ENCODE results near the gene CDK19. TPM values are rescaled to one million over a fixed set of nuclear protein-coding genes. Genes with fewer than 3 reads are reported as not detected.

The CDK19 gene
- total and polyA plus RNA-seq, 9 of the 15 experiments (the other 6 are each of a cell fraction or from before 2014, with no cell fraction given): 3.8 to 15.2 (median 7.4) TPM

DNA sequence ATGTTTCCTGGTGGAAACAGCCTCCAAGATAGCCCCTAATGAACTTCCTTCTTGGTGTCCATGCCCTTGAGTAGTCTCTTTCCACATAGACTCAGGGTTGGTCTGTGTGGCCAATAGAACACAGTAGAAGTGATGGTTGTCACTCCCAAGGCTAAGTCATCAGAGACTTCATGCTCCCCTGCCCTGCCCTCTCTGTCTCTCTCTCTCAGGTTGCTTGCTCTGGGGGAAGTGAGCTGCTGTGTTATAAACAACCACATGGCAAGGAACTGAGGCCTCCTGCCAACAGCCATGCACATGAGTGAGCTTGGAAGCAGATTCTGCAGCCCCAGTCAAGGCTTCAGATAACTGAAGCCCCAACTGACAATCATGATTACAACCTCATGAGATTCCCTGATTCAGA is 253.6 kb downstream of the CDK19 start:
- in situ Hi-C loops (cut with MboI): no loop called here
- ChIA-PET CTCF (ENCODE audit: low intra/inter-chr PET ratio) (no interaction called here), POLR2A (interaction anchor here (1.4 kb wide), 1 partner anchor 12 kb away, joined by 4 read pairs; no protein-coding TSS in a partner anchor)
- peaks cover 13 to 40% of the 10 kb centered on the region in 2 experiments; a peak in 3 of 5 replicates for H3K27me3 ChIP-seq (ENCODE audit: control insufficient read depth in 2 of 2, insufficient read depth in 2 of 2, low read length in 2 of 2)
- no peak overlapping the region for H3K4me3 ChIP-seq
- TF ChIP-seq ARID2 (IDR thresholded peaks at IDR 0.05) (no peak), MNT (conservative IDR thresholded peaks at IDR 0.05) (no peak), GTF3C2 (IDR thresholded peaks at IDR 0.05; ENCODE audit: borderline replicate concordance, extremely low read depth, insufficient read length) (no peak), ZBTB7A (IDR thresholded peaks at IDR 0.05; ENCODE audit: borderline replicate concordance, control insufficient read depth, low read depth, low read length) (no peak), POLR2B (IDR thresholded peaks at IDR 0.05; ENCODE audit: low read depth, partially characterized antibody) (no peak), NFIX (CRISPR knock-in tag; IDR thresholded peaks at IDR 0.05; ENCODE audit: low read depth) (no peak), GMEB1 (CRISPR knock-in tag; IDR thresholded peaks at IDR 0.05) (no peak), PRPF4 (IDR thresholded peaks at IDR 0.05; ENCODE audit: insufficient read depth, low read depth, low read length, poor library complexity, severe bottlenecking) (no peak), MECOM (CRISPR knock-in tag; IDR thresholded peaks at IDR 0.05) (no peak), PHB2 (IDR thresholded peaks at IDR 0.05; ENCODE audit: low read depth) (no peak), NFXL1 (CRISPR knock-in tag; IDR thresholded peaks at IDR 0.05) (no peak), THRAP3 (IDR thresholded peaks at IDR 0.05; ENCODE audit: borderline replicate concordance) (no peak), BMI1 (IDR thresholded peaks at IDR 0.05; ENCODE audit: low read length) (no peak), RUNX1 (IDR thresholded peaks at IDR 0.05; ENCODE audit: low read depth) (no peak), TFAM (CRISPR knock-in tag; conservative IDR thresholded peaks at IDR 0.05) (no peak), ZNF436 (CRISPR knock-in tag; IDR thresholded peaks at IDR 0.05) (no peak), IRF9 (tag; IDR thresholded peaks at IDR 0.05) (no peak)
- H2AFZ ChIP-seq (ENCODE audit: low read depth, low read length): no peak overlapping the region
- H3K4me1 ChIP-seq (replicated peaks in 1 of 2; ENCODE audit: control insufficient read depth in 2 of 2, insufficient read depth in 2 of 2, low read length in 2 of 2): no peaks in the 10 kb centered on the region; a peak in 1 of 5 replicates
- ATAC-seq (no peak), DNase-seq (ENCODE audit: extremely low read depth in 1 of 4, low spot score in 3 of 4) (no peak), FAIRE-seq (no peak)
- no peak overlapping the region for H3K27ac ChIP-seq (ENCODE audit: extremely low read depth, low read depth, low read length)
- no TSS peak for BruUV-seq (replicated peaks)
- H4K20me1 ChIP-seq (replicated peaks; ENCODE audit: control insufficient read depth, insufficient read depth, low read length): no peaks in the 10 kb centered on the region; the same call in 1 of the 2 replicates
- no peak overlapping the region for H3K9ac ChIP-seq (ENCODE audit: insufficient read depth in 1 of 2, low read depth in 2 of 2, low read length in 2 of 2)
- intact Hi-C loops (cut with micrococcal nuclease): no loop called here
- no peaks in the 10 kb centered on the region for H3K79me2 ChIP-seq (ENCODE audit: control insufficient read depth, insufficient read depth, low read length)
- no peaks in the 10 kb centered on the region for H3K36me3 ChIP-seq (ENCODE audit: control insufficient read depth, insufficient read depth, low read length)
- no peaks in the 10 kb centered on the region for H3K9me3 ChIP-seq (replicated peaks; ENCODE audit: control insufficient read depth, insufficient read depth, low read depth, low read length)
- H3K4me2 ChIP-seq (ENCODE audit: insufficient read depth, low read length): no peak overlapping the region
- no peaks in the 10 kb centered on the region for H3K9me1 ChIP-seq (ENCODE audit: control insufficient read depth, insufficient read depth, low read length)

Data from K562 (cell line).